GM21367 (cell line): Measurements from ENCODE around the gene SLC8A2.
"Not testable (repeated sequence)": the region's sequence is repeated elsewhere in the genome, so short reads cannot be mapped to it uniquely, and the experiment has no call there.

Experiments
- ATAC-seq: cut with Tn5 transposase; IDR thresholded peaks from one replicate; pipeline ENCODE4 v1.9.1; 2021; ENCODE audit not compliant: unreplicated experiment

Gene SLC8A2

GRCh38 chr19:47414469-47414868, 57.2 kb downstream of the SLC8A2 start:
- no peak for ATAC-seq

DNA sequence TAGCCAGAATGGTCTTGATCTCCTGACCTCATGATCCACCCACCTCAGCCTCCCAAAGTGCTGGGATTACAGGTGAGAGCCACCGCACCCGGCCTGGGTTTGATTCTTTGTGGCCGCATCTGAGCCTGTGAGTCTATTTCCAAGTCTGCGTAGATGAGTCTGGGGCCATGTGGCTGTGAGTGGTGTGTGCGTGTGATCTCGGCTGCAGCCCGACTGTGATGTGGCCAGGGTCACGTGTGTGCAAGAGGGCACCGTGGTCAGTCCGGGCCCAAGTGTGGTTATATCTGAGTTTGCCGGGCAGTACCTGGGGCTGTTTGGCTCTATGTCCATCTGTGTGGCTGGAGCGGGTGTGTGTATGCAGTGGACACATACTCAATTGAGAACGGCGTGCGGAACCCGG, 57.8 kb downstream of the SLC8A2 start:
- no peak for ATAC-seq

GRCh38 chr19:47411696-47412095, 60.0 kb downstream of the SLC8A2 start:
- ATAC-seq: not testable (repeated sequence)

DNA sequence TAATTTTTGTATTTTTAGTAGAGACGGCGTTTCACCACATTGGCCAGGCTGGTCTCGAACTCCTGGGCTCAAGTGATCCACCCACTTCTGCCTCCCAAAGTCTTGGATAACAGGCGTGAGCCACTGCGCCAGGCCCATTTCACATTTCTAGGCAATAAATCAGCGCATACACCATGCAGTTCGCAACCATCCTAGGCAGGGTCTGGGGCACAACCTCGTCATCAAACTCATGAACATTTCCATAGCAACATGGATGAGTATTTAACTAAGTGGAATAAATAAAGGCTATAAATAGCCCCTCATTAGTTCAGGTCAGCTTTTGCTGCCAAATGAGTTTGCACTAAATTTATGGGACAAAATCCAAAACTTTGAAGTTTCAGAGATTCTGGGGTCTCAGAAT, 60.6 kb downstream of the SLC8A2 start:
- ATAC-seq: no peak

- no peak for ATAC-seq
These were observed 63.3 kb downstream of the SLC8A2 start for GRCh38 chr19:47408156-47408938.

- ATAC-seq: no peak
These were observed 64.3 kb downstream of the SLC8A2 start for GRCh38 chr19:47407417-47407774.

DNA sequence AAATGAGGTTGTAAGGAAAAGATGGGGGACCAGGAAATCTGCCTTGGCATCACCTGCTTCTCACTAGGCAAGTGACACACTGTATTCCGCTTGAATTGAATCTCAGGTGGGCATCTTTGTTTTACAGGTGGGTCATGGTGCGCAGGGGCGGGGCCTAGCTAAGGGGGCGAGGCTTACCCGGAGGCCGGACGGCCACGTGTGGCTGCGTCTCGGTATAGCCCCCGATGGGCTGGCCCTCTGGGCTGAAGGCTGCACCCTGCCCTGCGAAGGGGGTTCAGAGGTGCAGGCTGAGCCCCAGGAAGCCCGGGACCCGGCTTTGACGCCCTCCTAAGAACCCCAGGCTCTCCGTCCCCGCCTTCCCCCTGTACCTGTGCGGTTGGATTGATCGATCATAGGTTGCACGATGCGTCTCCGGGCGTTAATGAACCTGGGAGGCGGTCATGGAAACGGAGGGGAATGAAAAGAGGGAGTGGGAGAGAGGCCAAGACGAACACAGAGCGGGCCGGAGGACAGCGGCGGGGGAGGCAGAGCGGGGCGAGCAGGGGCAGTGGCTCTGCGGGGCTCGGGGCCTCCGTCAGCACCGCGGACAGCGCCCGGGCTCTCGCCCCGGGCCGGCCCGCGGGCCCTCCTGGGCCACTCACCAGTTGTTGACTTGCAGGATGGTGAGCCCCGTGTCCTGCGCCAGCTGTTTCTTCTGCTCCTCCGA, 64.8 kb downstream of the SLC8A2 start:
- no peak for ATAC-seq

- ATAC-seq: no peak
These were observed 65.8 kb downstream of the SLC8A2 start for GRCh38 chr19:47405854-47406417.

- no peak for ATAC-seq
These were observed 66.5 kb downstream of the SLC8A2 start for GRCh38 chr19:47405197-47405550.

- no peak for ATAC-seq
These were observed 67.1 kb downstream of the SLC8A2 start for GRCh38 chr19:47404334-47405196.

DNA sequence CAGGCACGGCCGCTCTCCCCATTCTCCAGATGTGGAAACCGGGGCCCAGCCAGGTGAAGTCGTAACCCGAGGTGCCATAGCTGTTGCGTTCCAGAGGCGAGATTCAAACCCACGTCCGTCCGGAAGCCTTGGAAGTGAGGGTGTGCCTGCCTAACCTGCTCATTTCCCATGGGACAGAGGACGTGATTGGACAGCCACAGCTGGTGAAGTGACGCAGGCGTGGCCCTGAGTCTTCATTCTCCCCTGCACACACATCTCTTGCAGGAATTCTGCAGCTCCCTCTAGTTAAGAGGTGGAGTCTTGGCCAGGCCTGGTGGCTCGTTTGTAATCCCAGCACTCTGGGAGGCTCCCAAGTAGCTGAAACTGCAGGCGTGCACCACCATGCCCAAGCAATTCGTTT, 69.2 kb downstream of the SLC8A2 start:
- no peak for ATAC-seq

DNA sequence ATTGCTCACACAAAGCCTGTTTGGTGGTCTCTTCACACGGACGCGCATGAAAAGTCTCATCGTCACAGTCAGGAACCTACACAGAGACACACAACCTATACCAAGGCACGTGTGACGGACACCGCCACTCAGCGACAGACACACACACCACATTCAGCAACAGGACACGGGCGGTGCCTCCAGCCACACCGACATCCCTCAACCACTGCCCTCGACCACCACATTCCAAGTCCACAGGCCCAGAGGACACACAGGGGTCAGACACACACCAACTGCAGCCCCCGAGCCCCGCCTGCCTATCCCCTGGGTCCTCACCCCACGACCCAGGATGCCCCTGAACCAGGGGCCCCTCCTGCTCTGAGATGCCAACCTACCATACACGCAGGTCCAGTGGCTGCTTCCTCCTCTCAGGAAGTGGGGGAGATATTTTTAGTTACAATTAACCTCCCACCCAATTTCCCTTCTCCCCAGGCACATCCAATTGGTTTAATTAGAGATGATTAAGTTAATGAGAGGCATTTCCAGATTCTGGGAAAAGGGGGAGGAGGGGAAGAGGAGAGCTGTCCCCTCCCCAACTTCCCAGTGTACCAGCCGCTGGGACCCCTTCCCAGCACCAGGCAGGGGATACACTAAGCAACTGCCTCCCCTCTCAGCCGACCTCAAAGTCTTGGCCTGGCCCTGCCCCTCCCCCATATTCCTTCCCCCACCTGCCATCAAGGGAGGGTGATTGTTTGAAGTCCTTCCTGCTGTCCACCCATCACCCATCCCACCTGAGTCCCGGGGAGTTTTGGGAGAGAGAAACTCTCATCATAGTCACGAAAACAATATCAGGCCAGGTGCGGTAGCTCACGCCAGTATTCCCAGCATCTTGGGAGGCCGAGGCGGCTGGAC, 72.7 kb downstream of the SLC8A2 start:
- ATAC-seq: no peak

DNA sequence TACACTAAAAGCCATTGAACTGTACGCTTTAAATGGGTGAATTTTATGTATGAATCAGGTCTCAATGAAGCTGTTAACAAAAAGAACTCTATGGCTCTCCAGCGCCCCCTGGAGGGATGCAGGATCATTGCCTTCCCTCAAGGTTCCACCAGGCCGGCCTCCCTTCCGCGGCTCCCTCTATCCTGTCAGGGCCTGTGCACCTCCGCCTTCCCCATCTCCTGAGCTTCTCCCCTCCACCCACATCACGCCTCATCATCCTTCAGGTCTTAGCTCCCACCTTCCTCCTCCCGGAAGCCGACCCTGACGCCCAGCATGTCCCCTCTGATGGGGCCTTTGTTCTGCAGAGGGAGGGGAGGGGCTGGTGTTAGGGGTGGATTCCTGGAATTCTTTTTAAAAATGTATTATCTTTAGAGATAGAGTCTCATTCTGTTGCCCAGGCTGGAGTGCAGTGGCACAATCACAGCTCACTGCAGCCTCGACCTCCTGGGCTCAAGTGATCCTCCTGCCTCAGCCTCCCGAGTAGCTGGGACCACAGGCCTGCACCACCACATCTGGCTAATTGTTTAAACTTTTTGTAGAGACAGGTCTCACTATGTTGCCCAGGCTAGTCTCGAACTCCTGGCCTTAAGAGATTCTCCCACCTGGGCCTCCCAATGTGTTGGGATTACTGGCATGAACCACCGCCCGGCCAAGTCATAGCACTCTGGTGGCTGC, 80.0 kb downstream of the SLC8A2 start:
- no peak for ATAC-seq

DNA sequence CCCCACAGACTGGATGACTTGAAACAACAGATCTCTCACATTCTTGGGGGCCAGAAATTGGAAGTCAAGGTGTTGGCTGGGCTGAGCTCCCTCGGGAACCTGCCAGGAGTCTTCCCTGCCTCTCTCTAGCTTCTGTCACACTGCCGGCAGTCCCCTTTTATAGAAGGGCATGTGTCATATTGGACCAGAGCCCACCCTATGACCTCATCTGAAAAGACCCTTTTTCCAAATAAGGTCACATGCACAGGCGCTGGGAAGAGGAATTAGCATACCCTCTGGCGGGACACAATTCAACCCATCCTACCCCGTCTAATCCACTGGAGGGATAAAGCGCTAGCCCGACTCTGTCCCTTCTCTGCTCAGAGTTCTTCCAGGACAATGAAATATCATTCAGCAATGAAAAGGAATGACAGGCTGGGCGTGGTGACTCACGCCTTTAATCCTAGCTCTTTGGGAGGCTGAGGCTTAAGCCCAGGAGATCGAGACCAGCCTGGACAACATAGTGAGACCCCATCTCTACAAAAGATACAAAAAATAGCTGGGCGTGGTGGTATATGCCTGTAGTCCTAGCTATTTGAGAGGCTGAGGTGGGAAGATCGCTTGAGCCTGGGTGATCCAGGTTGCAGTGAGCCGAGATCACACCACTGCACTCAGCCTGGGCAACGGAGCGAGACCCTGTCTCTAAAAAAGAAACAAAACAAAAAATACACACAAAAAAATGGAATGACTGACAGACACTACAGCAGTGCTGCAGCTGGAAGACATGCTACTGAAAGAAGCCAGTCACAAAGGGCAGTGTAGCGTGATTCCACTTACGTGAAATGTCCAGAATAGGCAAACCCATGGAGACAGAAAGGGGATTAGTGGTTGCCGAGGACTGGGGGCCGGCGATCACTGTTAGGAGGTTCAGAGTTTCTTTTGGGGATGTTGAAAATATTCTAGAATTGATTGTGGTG, 80.9 kb downstream of the SLC8A2 start:
- no peak for ATAC-seq

- ATAC-seq: no peak
These were observed 82.5 kb downstream of the SLC8A2 start for GRCh38 chr19:47389150-47389556.

DNA sequence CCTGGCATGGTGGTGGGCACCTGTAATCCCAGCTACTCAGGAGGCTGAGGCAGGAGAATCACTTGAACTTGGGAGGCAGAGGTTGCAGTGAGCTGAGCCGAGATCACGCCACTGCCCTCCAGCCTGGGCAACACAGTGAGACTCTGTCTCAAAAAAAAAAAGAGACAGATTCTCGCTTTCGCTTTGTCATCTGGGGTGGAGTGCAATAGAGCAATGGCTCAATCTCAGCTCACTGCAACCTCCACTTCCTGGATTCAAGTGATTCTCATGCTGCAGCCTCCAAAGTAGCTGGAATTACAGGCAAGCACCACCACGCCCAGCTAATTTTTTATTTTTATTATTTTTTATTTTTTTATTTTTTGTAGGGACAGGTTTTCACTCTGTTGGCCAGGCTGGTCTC, 83.0 kb downstream of the SLC8A2 start:
- not testable (repeated sequence) for ATAC-seq

- not testable (repeated sequence) for ATAC-seq
These were observed 84.1 kb downstream of the SLC8A2 start for GRCh38 chr19:47387623-47388022.

- ATAC-seq: not testable (repeated sequence)
These were observed 85.1 kb downstream of the SLC8A2 start for GRCh38 chr19:47386582-47386981.

- not testable (repeated sequence) for ATAC-seq
These were observed 87.2 kb downstream of the SLC8A2 start for GRCh38 chr19:47384533-47384932.
